G401 (cell line): ENCODE data around the gene CLEC17A. TPM values are rescaled to one million over a fixed set of nuclear protein-coding genes. Genes with fewer than 3 reads are reported as not detected.
A peak's percentile ranks its signal among the peaks of the same experiment; 100 is the strongest.
"Not testable (repeated sequence)": the region's sequence is repeated elsewhere in the genome, so short reads cannot be mapped to it uniquely, and the experiment has no call there.

Experiments
- DNase-seq: peaks from one replicate; pipeline ENCODE4 v3.0.0-alpha.2; 2015; ENCODE audit warnings: low spot score
- in situ Hi-C: cut with HindIII; loops from 2 replicates; pipeline ENCODE4 v1.10.0; 2016; ENCODE audit warnings: low sequenced_read_pairs, mixed read lengths
- total RNA-seq: library from RNA; depleted of rRNA; stranded (reverse); fragments of >200 nt; shearing (Covaris generic); gene quantifications from 2 replicates; pipeline ENCODE4 v1.2.3, GENCODE V29; 2014; rRNA removed

CLEC17A gene
- total RNA-seq, 1 experiment from 2014 or later: not detected

GRCh38 chr19:14616407-14616806 lies 33.5 kb downstream of the CLEC17A start:
- no peak for DNase-seq
- in situ Hi-C loops: no loop called here

- DNase-seq: no peak
- in situ Hi-C loops: no loop called here
Measured at GRCh38 chr19:14619404-14619803, 36.5 kb downstream of the CLEC17A start.

GRCh38 chr19:14624491-14624890 lies 41.6 kb downstream of the CLEC17A start:
- DNase-seq, in situ Hi-C loops: not testable (repeated sequence)

GRCh38 chr19:14629557-14629956 lies 46.7 kb downstream of the CLEC17A start:
- no peak for DNase-seq
- in situ Hi-C loops: no loop called here

- in situ Hi-C loops: no loop called here
- peak; percentile 23 for DNase-seq
Measured at GRCh38 chr19:14632286-14632685, 49.4 kb downstream of the CLEC17A start.

- in situ Hi-C loops: no loop called here
- no peak for DNase-seq
Measured at GRCh38 chr19:14639536-14640277, 56.8 kb downstream of the CLEC17A start.

GRCh38 chr19:14648506-14648905 lies 65.6 kb downstream of the CLEC17A start:
- no peak for DNase-seq
- in situ Hi-C loops: no loop called here

GRCh38 chr19:14649020-14649419 lies 66.1 kb downstream of the CLEC17A start:
- in situ Hi-C loops: no loop called here
- no peak for DNase-seq

GRCh38 chr19:14650161-14650560 lies 67.3 kb downstream of the CLEC17A start:
- DNase-seq: no peak
- in situ Hi-C loops: no loop called here

- no peak for DNase-seq
- in situ Hi-C loops: no loop called here
Measured at GRCh38 chr19:14654786-14655560, 72.1 kb downstream of the CLEC17A start.

GRCh38 chr19:14655726-14656125 lies 72.8 kb downstream of the CLEC17A start:
- no peak for DNase-seq
- in situ Hi-C loops: no loop called here

GRCh38 chr19:14659874-14660489 lies 77.1 kb downstream of the CLEC17A start:
- no peak for DNase-seq
- in situ Hi-C loops: no loop called here

- in situ Hi-C loops: no loop called here
- peak; percentile 1 for DNase-seq
Measured at GRCh38 chr19:14661372-14661924, 78.6 kb downstream of the CLEC17A start.

Other genes starting within 250 kb of the CLEC17A start
- gene ADGRE5, start 201.6 kb upstream of the CLEC17A start, total RNA-seq: 25.3 and 28.1 TPM in 2 replicates
- gene DDX39A, start 163.7 kb upstream of the CLEC17A start, total RNA-seq: 181 and 204 TPM in 2 replicates
- gene PKN1, start 149.8 kb upstream of the CLEC17A start, total RNA-seq: 94.8 and 98.6 TPM in 2 replicates
- gene PTGER1, start 107.7 kb upstream of the CLEC17A start, total RNA-seq: 1.5 TPM in 1 of 2 replicates, not detected in the other
- gene GIPC1, start 87.0 kb upstream of the CLEC17A start, total RNA-seq: 367 and 404 TPM in 2 replicates
- 95.1 and 117 TPM in 2 replicates for gene DNAJB1, start 64.7 kb upstream of the CLEC17A start, total RNA-seq
- gene TECR, start 53.5 kb upstream of the CLEC17A start, total RNA-seq: 166 and 226 TPM in 2 replicates
- gene NDUFB7, start 11.0 kb upstream of the CLEC17A start, total RNA-seq: 287 and 394 TPM in 2 replicates
- not detected in 2 replicates for gene ADGRE3, start 91.8 kb downstream of the CLEC17A start, total RNA-seq
- gene ZNF333, start 107.0 kb downstream of the CLEC17A start, total RNA-seq: 8.8 and 9.8 TPM in 2 replicates
- not detected in 2 replicates for gene ADGRE2, start 195.5 kb downstream of the CLEC17A start, total RNA-seq